Activated naive CD4-positive, alpha-beta T cell (primary cell): ENCODE results near the gene SAG.

Source experiments
- DNase-seq, 4 experiments: peaks; one replicate each; lab custom pipeline; 2025; lab: John Stamatoyannopoulos, UW

Gene SAG

GRCh38 chr2:233288663-233289062 is 19.0 kb upstream of the SAG start:
- DNase-seq, result no peak

GRCh38 chr2:233289648-233290047 is 18.0 kb upstream of the SAG start:
- no peak for DNase-seq

GRCh38 chr2:233290051-233290845 is 17.4 kb upstream of the SAG start:
- DNase-seq, result no peak

- no peak for DNase-seq
These were observed 11.7 kb upstream of the SAG start for GRCh38 chr2:233295891-233296290.

GRCh38 chr2:233297076-233297475 is 10.5 kb upstream of the SAG start:
- no peak for DNase-seq

- DNase-seq, result no peak
These were observed 7.2 kb upstream of the SAG start for GRCh38 chr2:233300401-233300800.

- DNase-seq, result no peak
These were observed 6.4 kb upstream of the SAG start for GRCh38 chr2:233301248-233301647.

- DNase-seq, result no peak
These were observed 5.8 kb upstream of the SAG start for GRCh38 chr2:233301811-233302210.

GRCh38 chr2:233303252-233303651 is 4.4 kb upstream of the SAG start:
- no peak for DNase-seq

GRCh38 chr2:233311241-233311926 is 3.8 kb downstream of the SAG start:
- DNase-seq, result no peak

GRCh38 chr2:233312874-233313273 is 5.3 kb downstream of the SAG start:
- DNase-seq, result no peak

GRCh38 chr2:233314180-233314925 is 6.7 kb downstream of the SAG start:
- no peak for DNase-seq

- DNase-seq, result no peak
These were observed 9.8 kb downstream of the SAG start for GRCh38 chr2:233317196-233317943.

GRCh38 chr2:233319256-233319655 is 11.6 kb downstream of the SAG start:
- DNase-seq, result no peak

GRCh38 chr2:233320470-233320869 is 12.9 kb downstream of the SAG start:
- DNase-seq, result no peak

- no peak for DNase-seq
These were observed 13.6 kb downstream of the SAG start for GRCh38 chr2:233321166-233321565.

- no peak for DNase-seq
These were observed 16.2 kb downstream of the SAG start for GRCh38 chr2:233323851-233324250.

GRCh38 chr2:233325256-233325655 is 17.6 kb downstream of the SAG start:
- DNase-seq, result no peak

GRCh38 chr2:233325814-233326213 is 18.2 kb downstream of the SAG start:
- no peak for DNase-seq

GRCh38 chr2:233326500-233326899 is 18.9 kb downstream of the SAG start:
- no peak for DNase-seq

GRCh38 chr2:233328922-233329321 is 21.3 kb downstream of the SAG start:
- no peak for DNase-seq

GRCh38 chr2:233329489-233330135 is 22.0 kb downstream of the SAG start:
- DNase-seq, result no peak
